BLaER1 (cell line): ENCODE data around the gene SEMA3C.

Experiments
- H3K27ac ChIP-seq: shearing (Covaris generic); formaldehyde crosslinking; 2 replicates; pipeline ENCODE4 v1.8.1; 2022
- H3K27me3 ChIP-seq: shearing (Covaris generic); formaldehyde crosslinking; 2 replicates; pipeline ENCODE4 v1.8.1; 2022
- H3K36me3 ChIP-seq: shearing (Covaris generic); formaldehyde crosslinking; 2 replicates; pipeline ENCODE4 v1.8.1; 2022
- H3K4me1 ChIP-seq: shearing (Covaris generic); formaldehyde crosslinking; 2 replicates; pipeline ENCODE4 v1.8.1; 2022
- H3K4me2 ChIP-seq: shearing (Covaris generic); formaldehyde crosslinking; 2 replicates; pipeline ENCODE4 v1.8.1; 2022
- H3K4me3 ChIP-seq: shearing (Covaris generic); formaldehyde crosslinking; 2 replicates; pipeline ENCODE4 v1.8.1; 2022
- H3K9ac ChIP-seq: shearing (Covaris generic); formaldehyde crosslinking; 2 replicates; pipeline ENCODE4 v1.8.1; 2022
- H3K9me3 ChIP-seq: shearing (Covaris generic); formaldehyde crosslinking; 2 replicates; pipeline ENCODE4 v1.8.1; 2022
- H4K20me1 ChIP-seq: shearing (Covaris generic); formaldehyde crosslinking; 2 replicates; pipeline ENCODE4 v1.8.1; 2022
- Cebpa-rat ChIP-seq: shearing (Covaris generic); IDR thresholded peaks from 2 replicates; pipeline ENCODE4 v1.8.1; 2022

Gene SEMA3C

DNA sequence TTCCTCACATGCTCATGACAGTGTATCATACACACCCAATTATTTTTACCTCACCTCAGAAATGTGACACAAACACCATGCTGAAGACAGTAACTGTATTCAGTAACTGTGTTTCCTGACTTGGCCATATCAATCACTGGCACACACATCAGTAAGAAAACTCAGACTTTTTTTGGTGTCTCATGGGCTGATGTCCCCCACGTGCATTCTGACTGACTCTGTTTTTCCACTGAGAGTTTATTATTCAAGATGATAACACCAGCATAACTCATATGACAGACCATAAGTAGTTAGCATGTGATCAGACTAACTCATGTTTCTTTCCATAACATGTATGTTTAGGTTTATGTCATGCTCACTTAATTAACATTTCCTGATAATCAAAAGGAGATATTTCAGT lies 155.6 kb downstream of the SEMA3C start:
- no peak for TF ChIP-seq Cebpa-rat
- Histone ChIP-seq H3K27ac (no peak overlapping the region), H3K36me3 (no peaks in the 10 kb centered on the region)

DNA sequence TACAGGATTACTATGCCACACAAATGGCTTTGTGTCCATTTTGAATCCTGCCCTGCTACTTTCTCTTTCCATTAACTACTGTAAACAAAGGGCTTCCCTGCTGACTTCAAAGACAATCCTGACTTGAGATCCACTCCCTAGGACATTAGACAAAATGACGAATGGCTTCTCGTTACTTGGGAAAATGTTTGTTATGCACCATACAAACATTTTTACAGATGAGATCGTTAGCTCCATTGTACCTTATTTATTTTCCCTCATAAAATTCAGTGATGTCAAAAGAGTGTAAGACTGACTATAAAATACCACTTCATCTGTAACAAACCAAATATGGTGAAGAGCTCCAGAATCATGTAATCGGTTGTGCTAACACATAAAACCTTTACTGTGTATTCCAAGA lies 158.6 kb downstream of the SEMA3C start:
- Histone ChIP-seq H3K36me3 (no peaks in the 10 kb centered on the region), H3K4me2 (no peak overlapping the region)
- no peak for TF ChIP-seq Cebpa-rat

More for the DNA sequence above, 155.6 kb downstream of the SEMA3C start:
- H3K9ac ChIP-seq: no peak overlapping the region
- no peak overlapping the region for H3K4me3 ChIP-seq
- H3K9me3 ChIP-seq: no peaks in the 10 kb centered on the region
- no peaks in the 10 kb centered on the region for H3K4me1 ChIP-seq
- no peak overlapping the region for H3K4me2 ChIP-seq
- H4K20me1 ChIP-seq: no peaks in the 10 kb centered on the region
- H3K27me3 ChIP-seq: no peaks in the 10 kb centered on the region

DNA sequence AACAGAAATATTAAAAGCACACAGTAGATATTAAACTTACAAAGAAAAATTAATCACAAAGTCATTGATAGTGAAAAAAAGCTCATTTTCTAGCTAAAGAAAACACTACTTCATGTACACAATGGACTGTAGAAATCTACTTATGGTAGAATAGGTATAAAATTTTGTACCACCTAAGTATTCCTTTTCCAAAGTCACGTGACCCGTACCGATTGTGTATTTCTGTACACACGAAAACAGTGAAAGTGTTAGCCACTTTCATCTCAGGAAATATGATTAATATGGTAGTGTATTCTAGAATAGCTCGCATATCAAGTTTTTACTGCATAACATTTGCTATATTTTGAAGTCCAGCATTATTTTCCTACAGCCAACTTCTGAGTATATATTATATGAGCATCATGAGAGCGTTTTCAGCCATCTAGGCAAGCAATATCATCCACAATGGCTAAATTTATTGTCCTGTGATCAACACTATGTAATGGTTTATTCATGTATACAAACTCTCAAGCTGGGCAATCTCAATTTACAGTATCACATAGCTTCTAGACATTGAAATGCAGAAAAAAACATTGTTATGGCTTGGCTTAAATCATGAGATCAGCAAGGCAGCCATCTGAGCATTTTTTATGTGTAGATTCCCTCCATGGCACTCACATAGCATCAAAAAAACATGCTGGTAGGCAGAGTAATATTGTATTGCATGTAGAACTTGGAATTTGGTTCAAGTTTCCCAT lies 165.7 kb downstream of the SEMA3C start:
- Histone ChIP-seq H3K4me3 (no peak overlapping the region), H4K20me1 (no peaks in the 10 kb centered on the region), H3K27ac (no peak overlapping the region), H3K36me3 (no peaks in the 10 kb centered on the region), H3K4me2 (no peak overlapping the region), H3K9ac (no peak overlapping the region), H3K4me1 (no peaks in the 10 kb centered on the region), H3K27me3 (no peaks in the 10 kb centered on the region), H3K9me3 (no peaks in the 10 kb centered on the region)
- TF ChIP-seq Cebpa-rat: no peak

More for the DNA sequence above, 158.6 kb downstream of the SEMA3C start:
- no peak overlapping the region for H3K27ac ChIP-seq
- no peaks in the 10 kb centered on the region for H3K27me3 ChIP-seq
- no peaks in the 10 kb centered on the region for H4K20me1 ChIP-seq
- H3K9ac ChIP-seq: no peak overlapping the region
- H3K9me3 ChIP-seq: no peaks in the 10 kb centered on the region
- H3K4me1 ChIP-seq: no peaks in the 10 kb centered on the region
- H3K4me3 ChIP-seq: no peak overlapping the region

DNA sequence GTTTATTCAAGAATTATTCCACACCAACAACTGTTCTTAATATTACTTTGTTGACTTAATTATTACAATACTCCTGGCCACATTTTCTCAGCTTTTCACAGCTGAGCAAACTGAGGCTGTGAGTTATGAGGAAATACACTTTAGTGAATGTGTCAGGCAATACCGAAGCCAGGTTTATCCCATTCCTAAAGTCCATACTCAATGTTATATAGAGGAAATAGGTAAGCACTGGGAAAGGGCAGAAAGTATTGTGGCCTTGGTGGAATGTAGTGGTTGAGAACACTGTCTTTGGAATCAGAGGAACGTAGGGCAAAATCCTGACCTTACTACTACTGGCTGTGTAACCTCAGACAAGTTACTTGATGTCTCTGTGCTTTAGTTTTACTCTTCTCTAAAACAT lies 169.6 kb downstream of the SEMA3C start:
- Histone ChIP-seq H3K4me3 (no peak overlapping the region), H3K4me1 (no peaks in the 10 kb centered on the region), H4K20me1 (no peaks in the 10 kb centered on the region), H3K4me2 (no peak overlapping the region), H3K9ac (no peak overlapping the region), H3K27me3 (no peaks in the 10 kb centered on the region), H3K27ac (no peak overlapping the region), H3K9me3 (no peaks in the 10 kb centered on the region), H3K36me3 (no peaks in the 10 kb centered on the region)
- TF ChIP-seq Cebpa-rat: no peak

DNA sequence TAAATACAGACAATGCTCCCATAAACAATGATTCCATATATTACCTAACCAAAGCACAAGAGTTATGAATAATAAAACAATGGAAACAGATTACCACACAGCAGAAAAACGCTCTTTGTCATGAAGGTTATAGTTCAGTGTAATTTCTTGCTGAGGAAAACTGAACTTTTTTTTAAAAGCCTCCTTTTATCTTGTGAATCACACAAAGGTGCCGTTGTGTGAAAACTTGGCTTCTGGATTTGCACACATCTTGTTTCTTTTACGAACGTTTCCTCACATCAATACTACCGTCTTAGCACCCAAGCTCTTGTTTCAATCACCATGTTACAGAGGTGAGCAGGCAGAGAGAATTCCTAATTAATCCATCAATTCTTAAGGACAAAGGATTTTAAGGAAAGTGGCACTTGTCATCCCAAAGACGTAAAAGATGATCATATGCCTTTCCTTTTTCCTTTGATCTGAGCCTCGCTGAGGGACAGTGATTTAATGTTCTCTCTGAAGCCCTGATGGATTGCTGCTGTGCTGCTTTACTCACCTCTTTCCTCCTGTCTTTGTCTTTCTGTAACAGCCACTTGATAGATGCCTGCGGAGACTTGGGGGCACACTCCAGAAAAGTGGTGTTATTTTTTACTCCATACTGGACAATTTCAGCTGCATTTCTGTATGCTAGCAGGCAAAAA lies 170.3 kb downstream of the SEMA3C start:
- H3K9me3 ChIP-seq: no peaks in the 10 kb centered on the region
- H3K4me3 ChIP-seq: no peak overlapping the region
- H3K27ac ChIP-seq: no peak overlapping the region
- no peaks in the 10 kb centered on the region for H3K27me3 ChIP-seq
- H3K4me2 ChIP-seq: no peak overlapping the region
- no peak for TF ChIP-seq Cebpa-rat
- no peaks in the 10 kb centered on the region for H3K4me1 ChIP-seq
- no peak overlapping the region for H3K9ac ChIP-seq
- H4K20me1 ChIP-seq: no peaks in the 10 kb centered on the region
- H3K36me3 ChIP-seq: no peaks in the 10 kb centered on the region

DNA sequence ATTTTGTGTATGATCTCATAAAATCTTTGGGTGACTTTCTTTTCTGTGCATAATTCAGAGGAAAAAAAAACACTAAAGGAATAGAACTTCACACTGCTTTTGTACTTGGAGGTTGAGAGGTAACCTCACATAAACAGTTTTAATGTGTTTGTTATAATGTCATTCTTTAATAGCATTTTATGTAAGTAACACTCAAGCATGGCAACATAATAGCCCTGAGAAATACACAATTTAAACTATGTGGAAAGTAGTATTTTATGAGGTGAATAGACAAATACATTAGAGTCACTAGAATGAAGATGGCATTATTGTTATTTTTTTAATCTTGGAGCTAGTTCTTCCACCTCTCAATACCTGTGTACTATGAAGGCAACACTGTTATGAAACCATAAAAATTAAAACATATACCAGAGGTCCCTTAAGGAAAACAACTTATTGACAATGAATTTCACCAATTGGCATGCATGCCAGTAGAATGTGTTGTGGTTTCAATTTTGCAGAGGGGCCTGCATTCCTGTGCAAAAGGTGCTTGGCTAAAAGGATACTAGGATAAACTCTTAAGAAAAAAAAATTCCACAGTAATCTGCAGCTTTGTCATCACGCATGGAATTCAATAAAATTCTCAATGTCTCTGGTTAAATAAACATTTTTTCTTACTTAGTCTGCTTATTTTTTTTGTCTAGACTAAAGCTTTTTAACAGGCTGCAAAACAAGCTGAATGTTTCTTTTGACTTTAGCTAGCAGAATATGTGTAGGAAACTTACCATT lies 177.9 kb downstream of the SEMA3C start:
- Histone ChIP-seq H3K9me3 (no peaks in the 10 kb centered on the region), H3K4me2 (no peak overlapping the region), H3K4me3 (no peak overlapping the region), H3K36me3 (no peaks in the 10 kb centered on the region), H3K27ac (no peak overlapping the region), H4K20me1 (no peaks in the 10 kb centered on the region), H3K4me1 (no peaks in the 10 kb centered on the region), H3K27me3 (no peaks in the 10 kb centered on the region), H3K9ac (no peak overlapping the region)
- TF ChIP-seq Cebpa-rat: no peak

DNA sequence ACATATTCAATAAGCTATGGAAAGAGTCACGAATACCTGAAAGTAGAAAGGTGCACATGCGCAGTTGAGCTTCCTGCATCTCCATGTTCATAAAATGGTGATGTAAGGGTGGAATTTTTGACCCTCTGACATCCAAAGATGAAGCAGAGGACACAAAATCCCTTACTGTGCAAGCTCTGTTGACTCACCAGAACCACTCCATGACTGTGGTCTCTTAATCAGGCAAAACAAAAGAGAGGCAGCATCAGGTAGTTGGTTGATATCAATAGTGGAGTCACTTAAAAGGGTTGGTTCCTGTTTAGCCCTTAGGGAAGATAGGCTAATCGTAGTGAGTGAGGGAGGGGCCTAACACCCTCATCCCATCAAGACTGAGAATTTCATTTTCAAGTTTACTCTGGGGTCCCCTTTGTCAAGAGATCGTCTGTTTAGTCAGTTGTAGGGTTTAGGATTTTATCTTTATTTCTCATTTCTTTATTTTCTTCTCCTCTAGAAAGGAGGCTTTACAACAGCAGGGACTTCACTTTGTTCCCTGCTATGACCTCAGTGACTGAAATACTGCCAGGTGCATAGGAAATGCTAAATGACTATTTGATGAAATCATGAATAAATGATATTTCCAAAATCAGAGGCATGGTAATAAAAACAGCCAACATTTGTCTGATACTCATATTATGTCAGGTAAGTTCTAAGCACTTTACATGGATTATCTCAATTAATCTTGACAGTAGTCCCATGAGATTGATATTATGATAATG lies 182.3 kb downstream of the SEMA3C start:
- no peaks in the 10 kb centered on the region for H4K20me1 ChIP-seq
- no peak overlapping the region for H3K4me3 ChIP-seq
- no peak for TF ChIP-seq Cebpa-rat
- H3K27me3 ChIP-seq: no peaks in the 10 kb centered on the region
- no peaks in the 10 kb centered on the region for H3K36me3 ChIP-seq
- H3K4me2 ChIP-seq: no peak overlapping the region
- H3K4me1 ChIP-seq: no peaks in the 10 kb centered on the region; the same call in 1 of the 2 replicates
- H3K9ac ChIP-seq: no peak overlapping the region
- H3K9me3 ChIP-seq: no peaks in the 10 kb centered on the region
- no peak overlapping the region for H3K27ac ChIP-seq

DNA sequence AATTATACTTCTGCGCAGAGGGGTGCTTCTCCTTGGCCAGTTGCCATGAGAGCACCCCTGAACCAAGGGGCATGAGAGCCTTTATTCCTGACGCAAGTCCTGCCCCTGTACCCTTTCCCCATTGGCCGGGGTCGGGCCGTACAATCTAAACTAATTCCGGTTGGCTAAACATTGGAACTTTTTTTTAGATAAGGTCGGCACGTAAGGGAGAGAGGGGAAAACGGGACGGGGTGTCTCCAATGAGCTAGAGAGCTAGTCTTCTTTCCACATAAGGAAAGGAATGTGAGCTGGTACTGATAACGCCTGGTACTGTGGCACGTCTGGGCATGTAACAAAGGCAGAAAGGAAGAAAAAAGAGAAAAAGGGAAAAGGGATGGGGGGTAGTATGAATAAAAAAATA lies 183.5 kb downstream of the SEMA3C start:
- no peak overlapping the region for H3K4me2 ChIP-seq
- TF ChIP-seq Cebpa-rat: no peak

DNA sequence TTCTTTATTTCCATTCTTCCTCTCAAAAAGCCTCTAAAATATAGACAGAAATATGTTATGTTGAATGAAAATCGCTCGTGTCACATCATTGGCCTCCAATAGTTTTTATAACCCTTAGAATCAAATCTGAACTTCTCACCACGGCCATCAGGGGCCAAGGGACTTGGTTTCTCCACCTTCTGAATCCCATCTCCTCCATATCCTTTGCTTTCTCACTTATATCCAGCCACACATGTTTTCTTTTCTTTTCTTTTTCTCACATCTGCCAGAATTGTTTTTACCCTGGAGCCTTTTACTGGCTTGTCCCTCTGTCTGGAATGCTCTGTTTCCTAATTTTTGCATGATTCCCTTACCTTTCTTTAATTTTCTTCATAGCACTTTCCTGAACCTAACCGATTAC lies 184.8 kb downstream of the SEMA3C start:
- no peak for TF ChIP-seq Cebpa-rat
- Histone ChIP-seq H3K27me3 (no peaks in the 10 kb centered on the region), H3K27ac (no peak overlapping the region), H3K36me3 (no peaks in the 10 kb centered on the region), H3K4me3 (no peak overlapping the region), H4K20me1 (no peaks in the 10 kb centered on the region), H3K4me2 (no peak overlapping the region), H3K9ac (no peak overlapping the region), H3K4me1 (peaks cover 5% of the 10 kb centered on the region; the same call in 1 of the 2 replicates), H3K9me3 (no peaks in the 10 kb centered on the region)

More for the DNA sequence above, 183.5 kb downstream of the SEMA3C start:
- Histone ChIP-seq H3K9ac (no peak overlapping the region), H3K9me3 (no peaks in the 10 kb centered on the region), H4K20me1 (no peaks in the 10 kb centered on the region), H3K36me3 (no peaks in the 10 kb centered on the region), H3K27me3 (no peaks in the 10 kb centered on the region), H3K4me1 (peaks cover 5% of the 10 kb centered on the region; the same call in 1 of the 2 replicates), H3K27ac (no peak overlapping the region), H3K4me3 (no peak overlapping the region)
